ENCODE results near the gene FXYD3.
"Not testable (repeated sequence)": the region's sequence is repeated elsewhere in the genome, so short reads cannot be mapped to it uniquely, and the experiment has no call there.

Gene FXYD3

DNA sequence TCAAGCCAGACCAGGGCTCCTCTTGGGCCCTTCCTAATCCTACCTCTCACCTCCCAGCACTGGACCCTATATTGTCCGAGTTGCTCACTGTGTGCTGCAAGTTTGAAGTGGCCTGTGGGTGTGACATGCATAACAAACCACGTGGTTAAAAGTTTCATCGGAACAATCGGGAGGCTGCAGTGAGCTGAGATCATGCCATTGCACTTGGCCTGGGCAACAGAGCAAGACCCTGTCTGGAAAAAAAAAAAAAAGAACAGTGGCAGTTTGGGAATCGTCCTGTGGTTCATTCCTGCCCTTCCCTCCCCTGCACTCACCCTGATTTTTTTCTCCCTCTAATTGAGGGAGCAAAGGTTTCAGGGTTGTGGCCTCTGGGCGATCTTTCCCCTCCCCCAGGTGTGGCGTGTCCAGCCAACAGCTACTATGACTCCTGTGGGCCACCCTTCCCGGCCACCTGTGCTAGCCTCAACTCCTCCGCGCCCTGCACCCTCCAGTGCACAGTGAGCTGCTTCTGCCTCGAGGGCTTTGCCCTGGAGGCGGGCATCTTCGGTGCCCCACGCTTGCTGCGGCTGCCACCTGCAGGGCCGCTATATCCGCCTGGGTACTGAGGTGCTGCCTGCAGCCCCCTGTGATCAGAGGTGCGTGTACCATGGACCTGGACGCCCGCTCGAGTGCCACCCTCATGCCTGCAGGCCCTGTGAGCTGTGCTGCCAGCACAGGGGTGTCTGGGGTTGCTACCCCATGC, 16.3 kb upstream of the FXYD3 start:
- DNase-seq (ENCODE audit: extremely low read depth, low read depth) = no peak
- H3K4me3 ChIP-seq (replicated peaks; ENCODE audit: low read depth, low read length) = no peak overlapping the region
- TF ChIP-seq, protein P1, sequence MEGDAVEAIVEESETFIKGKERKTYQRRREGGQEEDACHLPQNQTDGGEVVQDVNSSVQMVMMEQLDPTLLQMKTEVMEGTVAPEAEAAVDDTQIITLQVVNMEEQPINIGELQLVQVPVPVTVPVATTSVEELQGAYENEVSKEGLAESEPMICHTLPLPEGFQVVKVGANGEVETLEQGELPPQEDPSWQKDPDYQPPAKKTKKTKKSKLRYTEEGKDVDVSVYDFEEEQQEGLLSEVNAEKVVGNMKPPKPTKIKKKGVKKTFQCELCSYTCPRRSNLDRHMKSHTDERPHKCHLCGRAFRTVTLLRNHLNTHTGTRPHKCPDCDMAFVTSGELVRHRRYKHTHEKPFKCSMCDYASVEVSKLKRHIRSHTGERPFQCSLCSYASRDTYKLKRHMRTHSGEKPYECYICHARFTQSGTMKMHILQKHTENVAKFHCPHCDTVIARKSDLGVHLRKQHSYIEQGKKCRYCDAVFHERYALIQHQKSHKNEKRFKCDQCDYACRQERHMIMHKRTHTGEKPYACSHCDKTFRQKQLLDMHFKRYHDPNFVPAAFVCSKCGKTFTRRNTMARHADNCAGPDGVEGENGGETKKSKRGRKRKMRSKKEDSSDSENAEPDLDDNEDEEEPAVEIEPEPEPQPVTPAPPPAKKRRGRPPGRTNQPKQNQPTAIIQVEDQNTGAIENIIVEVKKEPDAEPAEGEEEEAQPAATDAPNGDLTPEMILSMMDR (IDR thresholded peaks at IDR 0.05; ENCODE audit: low read depth, low read length, missing control alignments) = no peak

DNA sequence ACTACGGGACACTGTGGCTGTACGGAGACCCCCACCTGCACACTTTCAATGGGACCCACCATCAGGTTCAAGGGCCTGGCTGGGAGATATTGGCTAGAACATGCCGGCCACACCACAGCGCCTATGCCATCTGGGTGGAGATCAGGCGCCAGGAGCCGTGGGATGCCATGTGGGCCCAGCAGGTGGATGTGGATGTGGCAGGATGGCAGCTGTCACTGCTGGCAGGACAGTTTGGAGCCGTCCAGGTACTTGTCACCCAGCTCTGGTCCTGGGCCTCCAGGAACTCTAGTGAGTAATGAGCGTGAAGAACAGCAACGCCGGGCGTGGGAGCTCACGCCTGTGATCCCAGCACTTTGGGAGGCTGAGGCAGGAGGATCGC, 15.7 kb upstream of the FXYD3 start:
- H3K4me3 ChIP-seq (replicated peaks; ENCODE audit: low read depth, low read length) = no peak overlapping the region
- no peak for DNase-seq (ENCODE audit: extremely low read depth, low read depth)
- TF ChIP-seq, protein P1 (IDR thresholded peaks at IDR 0.05; ENCODE audit: low read depth, low read length, missing control alignments) = no peak

DNA sequence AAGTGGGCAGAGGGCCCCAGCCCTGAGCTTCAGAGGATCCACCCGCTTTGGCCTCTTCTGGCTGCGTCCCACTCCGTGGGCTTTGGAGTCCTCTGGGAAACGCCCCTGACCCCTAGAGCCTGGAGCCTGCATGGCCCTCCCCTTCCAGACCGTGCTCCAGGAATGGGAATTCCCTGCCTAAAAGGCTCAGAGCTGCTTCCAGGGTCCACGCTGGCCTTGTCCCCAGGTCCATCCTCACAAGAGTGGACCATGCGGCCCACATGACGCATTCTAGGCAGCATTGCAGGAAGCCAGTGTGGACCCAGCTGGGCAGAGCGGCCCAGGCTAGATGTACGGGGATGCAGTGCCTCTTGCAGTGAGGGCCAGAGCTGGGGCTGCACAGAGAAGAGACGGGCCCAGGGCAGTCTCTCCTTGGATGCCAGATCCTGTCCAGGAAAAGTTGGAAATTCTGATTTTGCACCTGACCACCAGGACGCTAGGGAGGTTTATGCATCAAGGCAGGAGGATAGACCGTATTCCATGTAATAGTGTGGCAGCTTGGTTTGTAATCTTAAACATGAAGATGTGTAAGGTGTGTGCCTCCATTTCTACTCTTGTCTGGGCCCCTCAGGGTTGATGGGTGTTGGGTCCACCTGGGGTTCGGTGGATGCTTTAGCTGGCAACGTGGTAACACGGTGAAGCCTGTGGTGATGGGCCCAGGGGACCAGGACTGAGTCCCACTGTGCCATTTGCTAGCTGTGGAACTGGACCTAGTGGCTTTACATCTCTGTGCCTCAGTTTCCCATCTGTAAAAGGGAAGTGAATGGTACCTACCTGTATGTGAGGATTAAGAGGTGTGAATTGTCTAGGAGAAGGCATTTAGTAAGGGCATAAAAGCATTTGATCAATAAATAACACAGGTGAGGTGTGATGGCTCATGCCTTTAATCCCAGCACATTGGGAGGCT, 14.8 kb upstream of the FXYD3 start:
- H3K4me3 ChIP-seq (replicated peaks; ENCODE audit: low read depth, low read length) = no peak overlapping the region
- no peak for DNase-seq (ENCODE audit: extremely low read depth, low read depth)
- TF ChIP-seq, protein P1 (IDR thresholded peaks at IDR 0.05; ENCODE audit: low read depth, low read length, missing control alignments) = no peak

DNA sequence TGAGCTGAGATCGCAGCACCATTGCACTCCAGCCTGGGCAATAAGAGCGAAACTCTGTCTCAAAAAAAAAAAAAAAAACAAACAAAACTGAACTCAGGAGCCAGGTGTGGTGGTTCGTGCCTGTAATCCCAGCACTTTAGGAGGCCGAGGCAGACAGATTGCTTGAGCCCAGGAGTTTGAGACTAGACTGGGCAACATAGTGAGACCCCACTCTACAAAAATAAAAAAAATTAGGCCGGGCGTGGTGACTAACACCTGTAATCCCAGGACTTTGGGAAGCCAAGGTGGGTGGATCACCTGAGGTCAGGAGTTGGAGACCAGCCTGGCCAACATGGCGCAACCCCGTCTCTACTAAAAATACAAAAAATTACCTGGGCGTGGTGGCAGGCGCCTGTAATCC, 13.7 kb upstream of the FXYD3 start:
- not testable (repeated sequence) for H3K4me3 ChIP-seq (replicated peaks; ENCODE audit: low read depth, low read length); DNase-seq (ENCODE audit: extremely low read depth, low read depth)

DNA sequence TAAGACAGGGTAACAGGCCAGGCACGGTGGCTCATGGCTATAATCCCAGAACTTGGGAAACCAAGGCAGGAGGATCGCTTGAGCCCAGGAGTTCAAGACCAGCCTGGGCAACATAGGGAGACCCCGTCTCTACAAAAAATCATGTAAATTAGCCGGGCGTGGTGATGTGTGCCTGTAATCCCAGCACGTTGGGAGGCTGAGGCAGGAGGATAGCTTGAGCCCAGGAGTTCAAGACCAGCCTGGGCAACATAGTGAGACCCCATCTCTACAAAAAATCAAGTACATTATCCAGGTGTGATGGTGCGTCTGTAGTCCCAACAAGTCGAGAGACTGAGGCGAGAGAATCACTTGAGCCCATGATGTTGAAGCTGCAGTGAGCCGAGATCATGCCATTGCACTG, 12.0 kb upstream of the FXYD3 start:
- H3K4me3 ChIP-seq (replicated peaks; ENCODE audit: low read depth, low read length); DNase-seq (ENCODE audit: extremely low read depth, low read depth): not testable (repeated sequence)

DNA sequence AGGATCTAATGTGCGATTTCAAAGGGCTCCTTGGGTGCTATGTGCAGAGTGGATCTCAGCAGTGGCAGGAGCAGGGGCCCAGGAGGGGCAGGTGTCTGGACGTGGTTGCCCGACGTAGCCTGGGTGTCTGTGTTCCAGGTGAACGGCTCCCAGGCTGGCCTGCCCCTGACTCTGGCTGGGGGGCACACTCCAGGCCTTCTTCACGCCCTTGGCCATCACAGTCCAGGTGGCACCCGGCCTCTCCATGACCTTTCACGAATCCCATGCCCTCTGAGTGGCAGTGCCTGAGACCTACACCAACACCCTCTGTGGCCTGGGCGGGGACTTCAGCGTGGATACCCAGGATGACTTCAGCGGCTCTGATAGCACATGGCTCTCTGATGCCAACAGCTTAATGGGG, 11.3 kb upstream of the FXYD3 start:
- TF ChIP-seq, protein P1 (IDR thresholded peaks at IDR 0.05; ENCODE audit: low read depth, low read length, missing control alignments) = no peak
- H3K4me3 ChIP-seq (replicated peaks; ENCODE audit: low read depth, low read length) = no peak overlapping the region
- no peak for DNase-seq (ENCODE audit: extremely low read depth, low read depth)

DNA sequence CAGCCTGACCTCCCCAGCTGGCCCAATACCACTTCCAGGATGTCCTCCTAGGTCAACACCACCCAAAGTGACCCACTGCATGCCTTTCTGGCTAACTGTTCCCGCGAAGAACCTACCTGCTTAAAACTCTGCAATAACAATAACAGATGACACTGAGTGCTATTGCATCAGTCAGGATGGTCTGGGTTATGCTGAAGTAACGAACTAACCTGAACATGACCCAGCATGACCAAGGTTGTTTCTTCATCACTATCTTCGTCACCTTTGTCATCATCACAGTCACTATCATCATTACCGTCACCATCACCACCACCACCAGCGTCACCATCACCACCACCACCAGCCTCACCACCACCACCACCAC, 10.6 kb upstream of the FXYD3 start:
- no peak for DNase-seq (ENCODE audit: extremely low read depth, low read depth)

More for the DNA sequence above, 10.6 kb upstream of the FXYD3 start:
- TF ChIP-seq, protein P1 (IDR thresholded peaks at IDR 0.05; ENCODE audit: low read depth, low read length, missing control alignments) = no peak
- H3K4me3 ChIP-seq (replicated peaks; ENCODE audit: low read depth, low read length) = no peak overlapping the region

Measured in HFF-Myc (cell line).